ENCODE data around the gene TRAF3. TPM values are rescaled to one million over a fixed set of nuclear protein-coding genes. Genes with fewer than 3 reads are reported as not detected.

Gene TRAF3
- total RNA-seq, 1 experiment from 2014 or later: 37.6 TPM

- H3K27me3 ChIP-seq (ENCODE audit: control insufficient read depth, insufficient read depth, low read length): no peaks in the 10 kb centered on the region
- in situ Hi-C loops (cut with HindIII; ENCODE audit: low pct_unique_long_range_greater_than_20kb, low sequenced_read_pairs) (no loop called here), intact Hi-C loops (cut with micrococcal nuclease; ENCODE audit: unreplicated experiment) (no loop called here)
- ATAC-seq (no peak), DNase-seq (ENCODE audit: low read depth, low spot score) (no peak)
- no peaks in the 10 kb centered on the region for H3K4me1 ChIP-seq (ENCODE audit: control insufficient read depth, insufficient read depth, low read length)
- BruUV-seq (replicated peaks): no TSS peak
- H3K9me3 ChIP-seq (ENCODE audit: control insufficient read depth, insufficient read depth, low read depth, low read length): no peaks in the 10 kb centered on the region
- no peak overlapping the region for H3K27ac ChIP-seq (ENCODE audit: low read length)
- no peaks in the 10 kb centered on the region for H3K36me3 ChIP-seq (ENCODE audit: control insufficient read depth, insufficient read depth, low read length)
- TF ChIP-seq TCF7L2 (IDR thresholded peaks at IDR 0.05; ENCODE audit: low read depth, low read length): no peak
- no peak for TF ChIP-seq SIN3A (IDR thresholded peaks at IDR 0.05; ENCODE audit: borderline replicate concordance, insufficient read depth, low read depth, low read length)
- ChIA-PET POLR2A (no interaction called here), CTCF (no interaction called here)
- H3K4me3 ChIP-seq (ENCODE audit: low read depth in 2 of 2, low read length in 2 of 2): no peak overlapping the region
Observed at GRCh38 chr14:102758087-102758486, 19.2 kb upstream of the TRAF3 start.

GRCh38 chr14:102759456-102760187 is 17.6 kb upstream of the TRAF3 start:
- BruUV-seq (replicated peaks): no TSS peak
- ChIA-PET CTCF (no interaction called here), POLR2A (no interaction called here)
- DNase-seq (ENCODE audit: low read depth, low spot score) (no peak), ATAC-seq (no peak)
- no peak overlapping the region for H3K27ac ChIP-seq (ENCODE audit: low read length)
- no peak overlapping the region for H3K4me3 ChIP-seq (ENCODE audit: low read depth in 2 of 2, low read length in 2 of 2)
- in situ Hi-C loops (cut with HindIII; ENCODE audit: low pct_unique_long_range_greater_than_20kb, low sequenced_read_pairs): no loop called here
- no peaks in the 10 kb centered on the region for H3K36me3 ChIP-seq (ENCODE audit: control insufficient read depth, insufficient read depth, low read length)
- H3K4me1 ChIP-seq (ENCODE audit: control insufficient read depth, insufficient read depth, low read length): no peaks in the 10 kb centered on the region
- intact Hi-C loops (cut with micrococcal nuclease; ENCODE audit: unreplicated experiment): no loop called here
- TF ChIP-seq POLR2AphosphoS5 (IDR thresholded peaks at IDR 0.05; ENCODE audit: low read depth, low read length) (no peak), CTCF (IDR thresholded peaks at IDR 0.05) (no peak), REST (IDR thresholded peaks at IDR 0.05; ENCODE audit: insufficient read depth in 1 of 2, low read depth in 2 of 2, low read length in 1 of 2) (no peak), TCF7L2 (IDR thresholded peaks at IDR 0.05; ENCODE audit: low read depth, low read length) (no peak), SIN3A (IDR thresholded peaks at IDR 0.05; ENCODE audit: borderline replicate concordance, insufficient read depth, low read depth, low read length) (no peak)
- H3K27me3 ChIP-seq (ENCODE audit: control insufficient read depth, insufficient read depth, low read length): no peaks in the 10 kb centered on the region
- no peaks in the 10 kb centered on the region for H3K9me3 ChIP-seq (ENCODE audit: control insufficient read depth, insufficient read depth, low read depth, low read length)

GRCh38 chr14:102760496-102761193 is 16.6 kb upstream of the TRAF3 start:
- CTCF ChIA-PET: no interaction called here
- BruUV-seq (replicated peaks): no TSS peak
- Histone ChIP-seq H3K36me3 (ENCODE audit: control insufficient read depth, insufficient read depth, low read length) (no peaks in the 10 kb centered on the region), H3K27ac (ENCODE audit: low read length) (no peak overlapping the region), H3K4me3 (ENCODE audit: low read depth in 2 of 2, low read length in 2 of 2) (no peak overlapping the region), H3K27me3 (ENCODE audit: control insufficient read depth, insufficient read depth, low read length) (no peaks in the 10 kb centered on the region), H3K9me3 (ENCODE audit: control insufficient read depth, insufficient read depth, low read depth, low read length) (no peaks in the 10 kb centered on the region), H3K4me1 (ENCODE audit: control insufficient read depth, insufficient read depth, low read length) (no peaks in the 10 kb centered on the region)
- POLR2A ChIA-PET: no interaction called here
- in situ Hi-C loops (cut with HindIII; ENCODE audit: low pct_unique_long_range_greater_than_20kb, low sequenced_read_pairs): no loop called here
- intact Hi-C loops (cut with micrococcal nuclease; ENCODE audit: unreplicated experiment): no loop called here
- DNase-seq (ENCODE audit: low read depth, low spot score) (no peak), ATAC-seq (peak; percentile 33)
- TF ChIP-seq POLR2AphosphoS5 (IDR thresholded peaks at IDR 0.05; ENCODE audit: low read depth, low read length) (no peak; the same call in 1 of the 2 replicates), REST (IDR thresholded peaks at IDR 0.05; ENCODE audit: insufficient read depth in 1 of 2, low read depth in 2 of 2, low read length in 1 of 2) (no peak), CTCF (IDR thresholded peaks at IDR 0.05) (no peak), SIN3A (IDR thresholded peaks at IDR 0.05; ENCODE audit: borderline replicate concordance, insufficient read depth, low read depth, low read length) (no peak), TCF7L2 (IDR thresholded peaks at IDR 0.05; ENCODE audit: low read depth, low read length) (no peak)

All from Panc1 (cell line).